Hepatocyte (in vitro differentiated cells): Measurements from ENCODE around the gene SMCP. TPM values are rescaled to one million over a fixed set of nuclear protein-coding genes. Genes with fewer than 3 reads are reported as not detected.

Experiments used
- DNase-seq: peaks from one replicate; pipeline ENCODE4 v3.0.0-alpha.2; 2016; ENCODE audit warnings: low spot score
- H2AFZ ChIP-seq: fragments of 200-600 bp; sonication (generic); 2 replicates; pipeline ENCODE4 v1.6.0; 2016; ENCODE audit warnings: antibody characterized with exemption, mild to moderate bottlenecking
- H3K27ac ChIP-seq: fragments of 200-600 bp; sonication (generic); 2 replicates; pipeline ENCODE4 v1.5.1; 2016; ENCODE audit warnings: mild to moderate bottlenecking
- H3K27me3 ChIP-seq: fragments of 200-600 bp; sonication (generic); 2 replicates; pipeline ENCODE4 v1.6.1; 2016
- H3K36me3 ChIP-seq: fragments of 200-600 bp; sonication (generic); replicated peaks from 2 replicates; pipeline ENCODE4 v1.5.1; 2016; ENCODE audit warnings: low read depth; ENCODE audit not compliant: insufficient read depth
- H3K4me1 ChIP-seq: fragments of 200-600 bp; sonication (generic); 2 replicates; pipeline ENCODE4 v1.5.1; 2016; ENCODE audit warnings: mild to moderate bottlenecking, moderate library complexity; ENCODE audit not compliant: insufficient read depth
- H3K4me2 ChIP-seq: fragments of 200-600 bp; sonication (generic); 2 replicates; pipeline ENCODE4 v1.6.0; 2016
- H3K4me3 ChIP-seq: fragments of 200-600 bp; sonication (generic); 2 replicates; pipeline ENCODE4 v1.5.1; 2016; ENCODE audit warnings: mild to moderate bottlenecking
- H3K79me2 ChIP-seq: fragments of 200-600 bp; sonication (generic); 2 replicates; pipeline ENCODE4 v1.6.0; 2017; ENCODE audit warnings: mild to moderate bottlenecking
- H3K9me2 ChIP-seq: fragments of 200-600 bp; sonication (generic); replicated peaks from 2 replicates; pipeline ENCODE4 v1.6.0; 2017; ENCODE audit warnings: mild to moderate bottlenecking; ENCODE audit not compliant: insufficient read depth
- H3K9me3 ChIP-seq: fragments of 200-600 bp; sonication (generic); 2 replicates; pipeline ENCODE4 v1.5.1; 2016; ENCODE audit warnings: low read depth, mild to moderate bottlenecking
- H4K20me1 ChIP-seq: fragments of 200-600 bp; sonication (generic); 2 replicates; pipeline ENCODE4 v1.6.0; 2016; ENCODE audit warnings: mild to moderate bottlenecking; ENCODE audit not compliant: insufficient read depth, poor library complexity, severe bottlenecking
- CTCF ChIP-seq: fragments of 200-600 bp; sonication (generic); IDR thresholded peaks from 2 replicates; pipeline ENCODE4 v1.5.1; 2016; ENCODE audit warnings: antibody characterized with exemption, mild to moderate bottlenecking; ENCODE audit not compliant: poor library complexity
- EZH2 ChIP-seq: fragments of 200-600 bp; sonication (generic); IDR thresholded peaks from 2 replicates; pipeline ENCODE4 v1.6.1; 2016; ENCODE audit warnings: antibody characterized with exemption, mild to moderate bottlenecking, borderline replicate concordance
- EZH2phosphoT487 ChIP-seq: fragments of 200-600 bp; sonication (generic); IDR thresholded peaks from one replicate; pipeline ENCODE4 v1.6.1; 2018; ENCODE audit warnings: antibody characterized with exemption, mild to moderate bottlenecking, low read depth, moderate library complexity; ENCODE audit not compliant: unreplicated experiment, severe bottlenecking
- WGBS: methylation state at CpG from one replicate; pipeline ENCODE4 v1.1.6; 2016; ENCODE audit warnings: low lambda C conversion rate; ENCODE audit errors: missing lambda C conversion rate; 5-methylcytosine and 5-hydroxymethylcytosine counted together
- polyA plus RNA-seq: library from polyadenylated mRNA; unstranded; fragments of >200 nt; fragmentation: Nextera tagmentation; extraction: Ambion mirVana; gene quantifications from 2 replicates; pipeline ENCODE4 v1.2.1, GENCODE V29; 2016
- total RNA-seq: library from RNA; depleted of rRNA; stranded (reverse); fragments of >200 nt; gene quantifications from 2 replicates; pipeline ENCODE4 v1.2.3, GENCODE V29; 2014

Gene SMCP
- total and polyA plus RNA-seq, 2 experiments from 2014 or later = not detected

GRCh38 chr1:152907686-152908601 is 29.8 kb downstream of the SMCP start, which contains the start of gene IVL:
TSS of gene IVL (plus strand) at chr1:152908546. CDS start at chr1:152909798, 1,252 bp downstream.
- no peaks in the 10 kb centered on the region for H3K79me2 ChIP-seq

GRCh38 chr1:152909206-152909605 is 31.1 kb downstream of the SMCP start:
- Histone ChIP-seq H3K27me3 (no peaks in the 10 kb centered on the region), H3K79me2 (no peaks in the 10 kb centered on the region), H4K20me1 (no peaks in the 10 kb centered on the region), H3K4me1 (no peaks in the 10 kb centered on the region), H3K4me2 (no peak overlapping the region), H3K9me3 (no peaks in the 10 kb centered on the region), H3K36me3 (no peaks in the 10 kb centered on the region), H3K4me3 (no peak overlapping the region), H3K27ac (no peak overlapping the region), H2AFZ (no peak overlapping the region), H3K9me2 (no peaks in the 10 kb centered on the region)
- DNase-seq = no peak
- WGBS = 56% methylated on average over 3 of the region's 3 CpGs
- TF ChIP-seq EZH2phosphoT487 (no peak), EZH2 (no peak), CTCF (no peak)

More at GRCh38 chr1:152907686-152908601, 29.8 kb downstream of the SMCP start, which contains the start of gene IVL:
- DNase-seq = no peak
- H3K36me3 ChIP-seq = no peaks in the 10 kb centered on the region
- no peak within 1 kb of the TSS for H2AFZ ChIP-seq
- H3K4me1 ChIP-seq = no peaks in the 10 kb centered on the region
- no peak within 1 kb of the TSS for H3K27ac ChIP-seq
- no peaks in the 10 kb centered on the region for H3K27me3 ChIP-seq
- WGBS = 63% methylated on average over 4 of the region's 4 CpGs
- no peaks in the 10 kb centered on the region for H4K20me1 ChIP-seq
- TF ChIP-seq EZH2 (no peak), EZH2phosphoT487 (no peak), CTCF (no peak)
- H3K4me2 ChIP-seq = no peak within 1 kb of the TSS
- no peak within 1 kb of the TSS for H3K4me3 ChIP-seq
- no peaks in the 10 kb centered on the region for H3K9me3 ChIP-seq
- H3K9me2 ChIP-seq = no peaks in the 10 kb centered on the region

GRCh38 chr1:152912471-152912870 is 34.3 kb downstream of the SMCP start:
- no peak overlapping the region for H3K27ac ChIP-seq
- no peaks in the 10 kb centered on the region for H3K27me3 ChIP-seq
- H3K9me2 ChIP-seq = no peaks in the 10 kb centered on the region
- no peaks in the 10 kb centered on the region for H3K9me3 ChIP-seq
- no peaks in the 10 kb centered on the region for H4K20me1 ChIP-seq
- 47% methylated on average over 1 of the region's 1 CpG for WGBS
- H3K4me3 ChIP-seq = no peak overlapping the region
- no peaks in the 10 kb centered on the region for H3K36me3 ChIP-seq
- H3K4me2 ChIP-seq = no peak overlapping the region
- H2AFZ ChIP-seq = no peak overlapping the region
- no peak for DNase-seq
- TF ChIP-seq CTCF = no peak
- TF ChIP-seq EZH2 = no peak
- no peak for TF ChIP-seq EZH2phosphoT487
- H3K79me2 ChIP-seq = no peaks in the 10 kb centered on the region
- no peaks in the 10 kb centered on the region for H3K4me1 ChIP-seq
